Heart right ventricle (tissue), 16 donors: ENCODE measurements around the gene AGFG2. TPM values are rescaled to one million over a fixed set of nuclear protein-coding genes. Genes with fewer than 3 reads are reported as not detected.

Source experiments
- ATAC-seq, 8 donors: fragments of 200-7000 bp; cut with Tn5 transposase; one replicate each; pipeline ENCODE4 v1.9.1; 2020; ENCODE audit warnings: mild to moderate bottlenecking in 8 of 8, moderate library complexity in 8 of 8, moderate number of reproducible peaks in 1 of 8
- DNase-seq, 2 donors: peaks; one replicate each; pipeline ENCODE4 v3.0.0-alpha.2; 2020
- H3K27ac ChIP-seq, 10 donors: fragments of 200-600 bp; sonication (generic) in 2 of 10; one replicate each; pipeline versions ENCODE4 v1.5.0 to v1.8.0; 2020 to 2022; ENCODE audit warnings: mild to moderate bottlenecking in 3 of 10
- H3K27me3 ChIP-seq, 7 donors: fragments of 200-600 bp; one replicate each; pipeline ENCODE4 v1.8.0; 2021 to 2022; ENCODE audit warnings: mild to moderate bottlenecking in 2 of 7
- H3K36me3 ChIP-seq, 9 donors: fragments of 200-600 bp; sonication (generic) in 1 of 9; one replicate each; pipeline versions ENCODE4 v1.5.0 to v1.8.0; 2020 to 2022; ENCODE audit warnings: mild to moderate bottlenecking in 2 of 9
- H3K4me1 ChIP-seq, 9 donors: fragments of 200-600 bp; sonication (generic) in 1 of 9; one replicate each; pipeline versions ENCODE4 v1.5.0 to v1.8.0; 2020 to 2022; ENCODE audit warnings: mild to moderate bottlenecking in 4 of 9
- H3K4me3 ChIP-seq, 10 donors: fragments of 200-600 bp; sonication (generic) in 2 of 10; one replicate each; pipeline versions ENCODE4 v1.5.0 to v1.8.0; 2020 to 2022; ENCODE audit warnings: mild to moderate bottlenecking in 7 of 10, moderate library complexity in 2 of 10
- H3K9me3 ChIP-seq, 11 donors: fragments of 200-600 bp in 10 of 11; sonication (generic) in 2 of 11; one replicate each; pipeline versions ENCODE4 v1.5.0 to v1.8.0; 2013 to 2022; ENCODE audit warnings: mild to moderate bottlenecking in 2 of 11, control low read depth in 1 of 11, moderate library complexity in 1 of 11
- WGBS, 2 donors: extraction: QIAGEN DNeasy Blood & Tissue Kit; methylation state at CpG; one replicate each; pipeline ENCODE4 v1.1.7; 2013; ENCODE audit warnings: inconsistent platforms in 1 of 2; 5-methylcytosine and 5-hydroxymethylcytosine counted together
- intact Hi-C, 10 donors: fragments of 100-400 bp; cut with DNase I; formaldehyde crosslinking; loops; one replicate each; pipeline versions ENCODE4 v1.11.1 to v1.14.2; 2022
- polyA plus RNA-seq, 2 donors: library from polyadenylated mRNA; stranded (reverse); fragments of 200-250 nt; gene quantifications; one replicate each; pipeline ENCODE4 v1.2.3, GENCODE V29; 2013
- total RNA-seq, 10 donors: library from RNA; stranded (reverse); fragmentation: NEBNext Ultra II Directional in 3 of 10; extraction: Animal tissue kit (Norgen Biotek cat#: 25700) in 3 of 10; gene quantifications; one replicate each; pipeline versions ENCODE4 v1.2.1 to v1.2.4, GENCODE V29; 2021 to 2023
- TF ChIP-seq, protein P1 (sequence below), 9 donors: fragments of 200-600 bp; sonication (generic) in 2 of 9; IDR thresholded peaks; one replicate each; pipeline versions ENCODE4 v1.5.0 to v1.8.0; 2021 to 2022; ENCODE audit warnings: antibody characterized with exemption in 9 of 9, mild to moderate bottlenecking in 5 of 9, moderate library complexity in 1 of 9
- donor health status: Arrhythmogenic right ventricular cardiomyopathy.
- donor health status: ischemic (EF 13 %, LVEDD 7.1; RV severe dilation, severe dysfunction).
- donor health status: healthy with polysubstance abuse.
- donor health status: DM: no; HTN: yes; CAD: no.
- donor health status: DM: no; HTN: no; CAD: no.
- donor health status: ischemic (EF 25% LVEDD 6.9; RV normal size, moderate dysfunction).
- donor health status: ischemic (EF 25% LVEDD 5.7; RV mildly dilated, moderate dysfunction).
- donor health status: healthy.
- donor health status: DM: yes; HTN: yes; CAD: no.
- donor health status: Ischemic cardiomyopathy.
- donor health status: ischemic (EF 35%, LVEDD 5.7; RV mildly dilated, moderate dysfunction).
- donor health status: nonischemic (EF 11% LVEDD 7.7; RV severe dilation, severe dysfunction).
- donor health status: DM: yes; HTN: yes; CAD: no.
- donor health status: PGD.
- donor health status: ischemic (EF 29% LVEDD 5.4; RV normal size, mild dysfunction).
- donor health status: nonischemic (EF 23%, LVEDD 6.1; RV moderate dilation, normal function).

The AGFG2 gene
- total and polyA plus RNA-seq, 12 donors = 9.9 to 35.8 (median 27.3) TPM

DNA sequence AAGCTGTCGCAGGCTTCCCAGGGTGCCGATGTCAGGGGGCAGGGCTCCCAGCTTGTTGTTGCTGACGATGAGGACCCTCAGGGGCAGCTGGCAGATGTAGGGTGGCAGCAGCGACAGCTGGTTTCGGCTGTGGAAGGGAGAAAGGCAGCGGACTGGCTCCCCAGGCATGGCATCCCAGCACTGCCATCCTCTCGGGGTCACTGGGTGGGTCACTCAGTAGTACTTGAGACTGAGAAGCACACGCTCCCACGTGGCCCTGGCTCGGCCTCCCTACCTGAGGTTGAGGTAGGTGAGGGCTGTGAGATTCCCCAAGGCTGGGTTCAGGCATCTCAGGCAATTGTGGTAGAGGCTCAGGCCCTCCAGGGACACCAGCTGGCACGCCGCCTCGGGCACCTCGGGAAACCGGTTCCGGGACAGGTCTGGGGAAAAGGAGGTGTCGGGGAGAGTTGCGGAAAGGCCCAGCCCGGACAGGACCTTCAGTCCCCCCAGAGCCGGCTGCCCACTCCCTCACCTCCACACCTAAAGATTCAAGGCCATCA is 43.1 kb downstream of the AGFG2 start:
- Histone ChIP-seq H3K27ac (peak overlapping the region in 3 of 10 donors; percentile 95 to 97 (median 96)), H3K9me3 (no peaks in the 10 kb centered on the region), H3K27me3 (no peaks in the 10 kb centered on the region), H3K4me1 (peaks cover 5 to 41% (median 36%) of the 10 kb centered on the region in 9 donors), H3K36me3 (peaks cover 0 to 60% (median 51%) of the 10 kb centered on the region in 9 donors), H3K4me3 (no peak overlapping the region)
- DNase-seq (no peak), ATAC-seq (no peak)
- intact Hi-C loops = loop anchor here in 2 of 10 donors (5.0 kb wide), 1 partner anchor 105 kb away; no protein-coding TSS in a partner anchor
- TF ChIP-seq, protein P1, sequence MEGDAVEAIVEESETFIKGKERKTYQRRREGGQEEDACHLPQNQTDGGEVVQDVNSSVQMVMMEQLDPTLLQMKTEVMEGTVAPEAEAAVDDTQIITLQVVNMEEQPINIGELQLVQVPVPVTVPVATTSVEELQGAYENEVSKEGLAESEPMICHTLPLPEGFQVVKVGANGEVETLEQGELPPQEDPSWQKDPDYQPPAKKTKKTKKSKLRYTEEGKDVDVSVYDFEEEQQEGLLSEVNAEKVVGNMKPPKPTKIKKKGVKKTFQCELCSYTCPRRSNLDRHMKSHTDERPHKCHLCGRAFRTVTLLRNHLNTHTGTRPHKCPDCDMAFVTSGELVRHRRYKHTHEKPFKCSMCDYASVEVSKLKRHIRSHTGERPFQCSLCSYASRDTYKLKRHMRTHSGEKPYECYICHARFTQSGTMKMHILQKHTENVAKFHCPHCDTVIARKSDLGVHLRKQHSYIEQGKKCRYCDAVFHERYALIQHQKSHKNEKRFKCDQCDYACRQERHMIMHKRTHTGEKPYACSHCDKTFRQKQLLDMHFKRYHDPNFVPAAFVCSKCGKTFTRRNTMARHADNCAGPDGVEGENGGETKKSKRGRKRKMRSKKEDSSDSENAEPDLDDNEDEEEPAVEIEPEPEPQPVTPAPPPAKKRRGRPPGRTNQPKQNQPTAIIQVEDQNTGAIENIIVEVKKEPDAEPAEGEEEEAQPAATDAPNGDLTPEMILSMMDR (IDR thresholded peaks at IDR 0.05) = no peak
- 80 to 83% methylated on average over 20 of the region's 20 CpGs for WGBS, 2 donors

DNA sequence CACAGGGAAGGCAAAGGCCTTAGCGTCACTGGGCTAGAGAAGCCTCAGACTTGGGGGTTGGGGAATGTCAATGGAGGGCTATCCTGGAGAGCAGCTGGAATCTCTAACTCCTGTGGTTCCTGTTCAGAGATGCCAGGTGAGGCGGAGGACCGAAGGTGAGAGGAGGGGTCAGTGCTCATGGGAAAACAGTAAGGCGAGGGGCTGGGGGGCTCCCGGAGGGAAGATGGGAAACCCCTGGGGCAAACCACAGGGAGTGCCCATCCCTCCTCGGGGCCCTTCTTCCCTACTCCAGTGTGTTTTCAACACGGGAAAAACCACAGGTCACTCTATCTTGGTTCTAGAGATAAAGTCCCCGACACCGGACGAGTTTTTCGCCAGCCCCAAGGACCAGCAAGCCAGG is 43.6 kb downstream of the AGFG2 start:
- TF ChIP-seq, protein P1 (IDR thresholded peaks at IDR 0.05) = no peak
- no peak for ATAC-seq
- DNase-seq = no peak
- Histone ChIP-seq H3K27me3 (no peaks in the 10 kb centered on the region), H3K4me3 (peak overlapping the region in 5 of 10 donors; percentile 80 to 100 (median 97)), H3K4me1 (peaks cover 5 to 46% (median 36%) of the 10 kb centered on the region in 9 donors), H3K9me3 (no peaks in the 10 kb centered on the region), H3K36me3 (peaks cover 0 to 54% (median 45%) of the 10 kb centered on the region in 9 donors), H3K27ac (peak overlapping the region in 8 of 10 donors; percentile 61 to 98 (median 94))
- intact Hi-C loops = loop anchor here in 2 of 10 donors (5.0 kb wide), 1 partner anchor 105 kb away; no protein-coding TSS in a partner anchor
- WGBS, 2 donors = 55 to 60% methylated on average over 11 of the region's 11 CpGs

DNA sequence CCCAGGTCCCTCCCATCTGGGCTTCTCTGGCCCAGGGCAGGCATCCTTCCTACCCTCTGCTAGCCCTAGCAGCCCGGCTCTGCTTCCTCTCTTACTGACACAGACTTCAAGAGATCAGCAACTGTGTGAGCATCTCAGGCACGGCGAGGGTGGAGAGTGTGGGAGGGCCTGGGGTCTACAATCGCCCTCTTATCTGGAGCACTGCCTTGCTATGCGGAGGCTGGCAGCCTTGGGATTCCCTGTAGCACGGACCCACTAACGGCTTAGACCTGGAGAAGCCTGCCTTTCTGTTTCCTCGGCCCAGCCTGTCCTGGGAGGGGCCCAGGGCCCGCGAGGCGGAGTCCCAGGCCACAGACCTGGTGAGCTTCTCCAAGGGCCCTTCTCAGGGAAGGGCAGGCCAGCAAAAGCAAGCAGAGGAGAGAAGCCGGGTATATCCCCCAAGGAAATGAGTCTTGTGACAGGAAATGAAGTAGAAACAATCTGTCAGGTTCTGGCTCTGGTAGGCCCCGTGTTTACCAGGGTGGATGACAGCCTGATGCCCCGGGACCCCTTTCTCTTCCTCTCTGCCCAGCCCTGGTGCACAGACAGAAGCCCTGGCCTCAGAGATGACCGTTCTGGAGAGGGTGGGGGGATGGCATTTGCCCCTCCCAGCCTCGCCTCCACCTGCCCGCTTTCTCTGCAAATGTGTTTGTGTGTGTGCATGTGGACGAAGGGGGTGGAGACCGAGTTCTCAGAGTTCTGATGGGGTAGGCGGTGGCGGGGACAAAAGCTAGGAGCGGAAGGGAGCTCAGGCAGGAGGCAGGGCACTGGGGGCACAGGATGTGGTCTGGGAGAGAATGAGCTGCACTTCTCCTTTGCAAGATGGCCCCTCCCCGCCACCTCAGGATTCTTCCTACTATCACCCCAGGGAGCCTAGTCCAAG is 44.4 kb downstream of the AGFG2 start:
- Histone ChIP-seq H3K4me3 (peak overlapping the region in 9 of 10 donors; percentile 80 to 100 (median 97)), H3K36me3 (peaks cover 0 to 47% (median 38%) of the 10 kb centered on the region in 9 donors), H3K9me3 (no peaks in the 10 kb centered on the region), H3K27ac (peak overlapping the region; percentile 22 to 98 (median 94)), H3K4me1 (peaks cover 5 to 48% (median 36%) of the 10 kb centered on the region in 9 donors), H3K27me3 (no peaks in the 10 kb centered on the region)
- intact Hi-C loops = loop anchor here in 2 of 10 donors (5.0 kb wide), 1 partner anchor 104 kb away; no protein-coding TSS in a partner anchor
- peak; percentile 53 to 68 for DNase-seq
- WGBS, 2 donors = 47 to 48% methylated on average over 23 of the region's 23 CpGs
- TF ChIP-seq, protein P1 (IDR thresholded peaks at IDR 0.05) = no peak
- ATAC-seq = no peak

DNA sequence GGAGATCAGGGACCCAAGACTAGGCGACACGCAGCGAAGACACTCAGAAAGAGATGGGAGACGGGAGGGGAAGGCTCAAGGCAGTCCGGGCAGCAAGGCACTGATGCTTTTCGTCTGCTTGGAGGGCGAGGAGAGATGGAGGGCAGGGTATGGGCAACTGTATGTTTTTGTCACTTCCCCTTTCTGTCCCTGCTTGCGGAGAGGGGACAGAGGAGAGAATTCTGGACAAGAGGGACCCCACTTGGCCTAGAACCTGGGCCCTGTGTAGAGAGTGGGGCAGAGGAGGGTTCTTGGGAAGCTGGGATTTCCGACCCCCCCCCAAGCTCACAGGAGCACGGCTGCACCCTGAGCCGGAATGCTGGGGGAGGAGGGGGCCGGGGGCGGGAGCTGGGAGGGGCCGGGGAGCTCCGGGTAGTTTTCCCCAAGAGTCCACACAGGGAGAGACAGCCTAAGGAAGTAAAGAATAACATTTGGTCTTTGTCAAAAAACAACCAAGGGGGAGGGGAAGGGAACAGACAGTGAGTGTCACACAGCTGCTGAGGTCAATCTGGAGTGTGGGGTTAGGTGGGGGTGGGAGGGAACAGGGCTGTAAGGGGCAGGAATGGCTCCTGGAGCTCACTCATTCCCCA is 45.2 kb downstream of the AGFG2 start:
- WGBS, 2 donors = 39% methylated on average over 15 of the region's 15 CpGs
- TF ChIP-seq, protein P1 (IDR thresholded peaks at IDR 0.05) = no peak
- intact Hi-C loops = loop anchor here in 2 of 10 donors (5.0 kb wide), 1 partner anchor 103 kb away; no protein-coding TSS in a partner anchor
- Histone ChIP-seq H3K9me3 (no peaks in the 10 kb centered on the region), H3K4me1 (peaks cover 5 to 48% (median 36%) of the 10 kb centered on the region in 9 donors), H3K4me3 (peak overlapping the region; percentile 80 to 100 (median 96)), H3K27ac (peak overlapping the region; percentile 22 to 98 (median 94)), H3K36me3 (peaks cover 0 to 39% (median 30%) of the 10 kb centered on the region in 9 donors), H3K27me3 (no peaks in the 10 kb centered on the region)
- ATAC-seq = peak in 1 of 8 donors; percentile 1
- DNase-seq = peak in 1 of 2 donors; percentile 39
